ENCODE data around the gene ACTL7A. TPM values are rescaled to one million over a fixed set of nuclear protein-coding genes. Genes with fewer than 3 reads are reported as not detected.

The ACTL7A gene
- total RNA-seq, 2 experiments from 2014 or later: not detected

DNA sequence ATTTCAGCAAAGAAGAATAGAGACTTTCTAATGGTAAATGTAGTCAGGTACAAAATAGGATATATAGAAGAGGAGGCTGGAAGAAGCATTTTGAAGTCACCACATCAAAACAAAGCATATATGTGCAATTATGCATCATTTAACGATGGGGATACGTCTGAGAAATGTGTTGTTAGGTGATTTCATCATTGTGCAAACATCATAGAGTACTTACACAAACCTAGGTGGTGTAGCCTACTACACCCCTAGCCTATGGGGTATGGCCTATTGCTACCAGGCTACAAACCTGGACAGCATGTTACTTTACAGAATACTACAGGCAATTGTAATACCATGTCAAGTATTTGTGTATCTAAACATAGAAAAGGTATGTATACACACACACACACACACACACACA is 43.4 kb downstream of the ACTL7A start:
- ChIA-PET POLR2A (no interaction called here), CTCF (no interaction called here)
- ATAC-seq (ENCODE audit: poor library complexity) (no peak), DNase-seq (no peak)
- Mint-ChIP-seq H3K27me3 (no peaks in the 10 kb centered on the region), H3K36me3 (ENCODE audit: low read depth) (peaks cover 96% of the 10 kb centered on the region), H3K27ac (no peak overlapping the region), H3K4me3 (no peak overlapping the region), H3K9me3 (no peaks in the 10 kb centered on the region), H3K4me1 (ENCODE audit: low read depth) (peaks cover 3% of the 10 kb centered on the region)
- Histone ChIP-seq H3K9me3 (ENCODE audit: control insufficient read depth in 1 of 2, insufficient read depth in 1 of 2, low read length in 2 of 2) (no peaks in the 10 kb centered on the region), H3K4me1 (ENCODE audit: insufficient read depth, low read length) (no peaks in the 10 kb centered on the region), H3K4me3 (ENCODE audit: low read length) (no peak overlapping the region), H3K27ac (ENCODE audit: low read depth in 1 of 2, low read length in 2 of 2) (no peak overlapping the region), H3K36me3 (ENCODE audit: insufficient read depth, low read length) (peaks cover 79% of the 10 kb centered on the region), H3K27me3 (ENCODE audit: control insufficient read depth in 1 of 2, insufficient read depth in 2 of 2, low read length in 2 of 2) (no peaks in the 10 kb centered on the region)
- intact Hi-C loops (cut with DNase I, micrococcal nuclease): loop anchor here in 1 of 2 experiments (5.0 kb wide), 1 partner anchor 292 kb away; no protein-coding TSS in a partner anchor
- TF ChIP-seq, protein P1, sequence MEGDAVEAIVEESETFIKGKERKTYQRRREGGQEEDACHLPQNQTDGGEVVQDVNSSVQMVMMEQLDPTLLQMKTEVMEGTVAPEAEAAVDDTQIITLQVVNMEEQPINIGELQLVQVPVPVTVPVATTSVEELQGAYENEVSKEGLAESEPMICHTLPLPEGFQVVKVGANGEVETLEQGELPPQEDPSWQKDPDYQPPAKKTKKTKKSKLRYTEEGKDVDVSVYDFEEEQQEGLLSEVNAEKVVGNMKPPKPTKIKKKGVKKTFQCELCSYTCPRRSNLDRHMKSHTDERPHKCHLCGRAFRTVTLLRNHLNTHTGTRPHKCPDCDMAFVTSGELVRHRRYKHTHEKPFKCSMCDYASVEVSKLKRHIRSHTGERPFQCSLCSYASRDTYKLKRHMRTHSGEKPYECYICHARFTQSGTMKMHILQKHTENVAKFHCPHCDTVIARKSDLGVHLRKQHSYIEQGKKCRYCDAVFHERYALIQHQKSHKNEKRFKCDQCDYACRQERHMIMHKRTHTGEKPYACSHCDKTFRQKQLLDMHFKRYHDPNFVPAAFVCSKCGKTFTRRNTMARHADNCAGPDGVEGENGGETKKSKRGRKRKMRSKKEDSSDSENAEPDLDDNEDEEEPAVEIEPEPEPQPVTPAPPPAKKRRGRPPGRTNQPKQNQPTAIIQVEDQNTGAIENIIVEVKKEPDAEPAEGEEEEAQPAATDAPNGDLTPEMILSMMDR (IDR thresholded peaks at IDR 0.05): no peak

DNA sequence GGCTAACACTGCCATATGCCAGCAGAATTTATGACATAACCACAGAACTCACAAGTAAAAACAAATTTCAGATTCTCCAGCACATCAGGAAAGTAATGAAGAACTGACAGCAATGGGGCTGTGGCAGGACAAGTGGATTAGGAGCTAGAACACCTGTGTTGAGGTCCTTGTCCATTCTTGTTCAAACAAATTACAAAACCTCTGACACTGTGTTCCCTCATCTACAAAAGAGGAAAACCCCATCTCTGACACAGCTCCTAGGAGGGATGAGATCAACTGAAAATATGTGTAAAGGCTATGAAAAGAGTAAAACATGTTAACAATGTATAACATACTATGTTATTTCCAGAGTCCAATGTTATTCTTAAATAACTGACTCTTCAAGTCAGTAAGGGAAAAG is 48.3 kb downstream of the ACTL7A start:
- intact Hi-C loops (cut with DNase I, micrococcal nuclease): no loop called here
- H3K4me3 ChIP-seq (ENCODE audit: low read length): no peak overlapping the region
- ChIA-PET CTCF (no interaction called here), POLR2A (no interaction called here)
- DNase-seq (no peak), ATAC-seq (ENCODE audit: poor library complexity) (no peak)
- Mint-ChIP-seq H3K4me1 (ENCODE audit: low read depth) (peaks cover 24% of the 10 kb centered on the region), H3K27ac (peak overlapping the region; percentile 78), H3K4me3 (no peak overlapping the region), H3K27me3 (no peaks in the 10 kb centered on the region), H3K36me3 (ENCODE audit: low read depth) (peaks cover 86% of the 10 kb centered on the region), H3K9me3 (no peaks in the 10 kb centered on the region)
- TF ChIP-seq, protein P1 (IDR thresholded peaks at IDR 0.05): no peak
- H3K27me3 ChIP-seq (ENCODE audit: control insufficient read depth in 1 of 2, insufficient read depth in 2 of 2, low read length in 2 of 2): no peaks in the 10 kb centered on the region
- H3K9me3 ChIP-seq (ENCODE audit: control insufficient read depth in 1 of 2, insufficient read depth in 1 of 2, low read length in 2 of 2): no peaks in the 10 kb centered on the region
- peaks cover 16% of the 10 kb centered on the region for H3K4me1 ChIP-seq (ENCODE audit: insufficient read depth, low read length)
- no peak overlapping the region for H3K27ac ChIP-seq (ENCODE audit: low read depth in 1 of 2, low read length in 2 of 2)
- H3K36me3 ChIP-seq (ENCODE audit: insufficient read depth, low read length): peaks cover 75% of the 10 kb centered on the region

DNA sequence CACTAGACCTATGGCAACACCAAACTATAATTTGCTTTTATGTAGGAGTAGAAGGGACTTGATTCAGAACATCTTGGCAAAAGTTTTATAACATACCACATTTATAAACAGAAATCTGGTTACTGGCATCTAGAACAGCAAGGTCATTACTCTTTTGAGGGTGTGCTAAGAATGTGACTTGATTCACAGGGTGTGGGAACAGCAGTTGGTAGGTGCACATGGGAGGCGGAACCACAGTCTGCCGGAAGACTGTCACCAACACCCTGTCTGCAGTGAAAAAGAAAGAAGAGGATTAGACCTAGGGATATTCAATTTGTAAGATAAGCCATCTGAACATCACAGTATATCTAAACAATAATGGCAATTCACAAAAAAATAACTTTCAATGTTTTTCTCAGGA is 48.8 kb downstream of the ACTL7A start:
- H3K4me1 Mint-ChIP-seq (ENCODE audit: low read depth): peaks cover 24% of the 10 kb centered on the region
- ChIA-PET CTCF (no interaction called here), POLR2A (no interaction called here)

More for the DNA sequence above, 48.8 kb downstream of the ACTL7A start:
- ATAC-seq (ENCODE audit: poor library complexity) (no peak), DNase-seq (no peak)
- peak overlapping the region in 1 of 2 donors; percentile 35 for H3K27ac ChIP-seq (ENCODE audit: low read depth in 1 of 2, low read length in 2 of 2)
- peaks cover 16% of the 10 kb centered on the region for H3K4me1 ChIP-seq (ENCODE audit: insufficient read depth, low read length)
- H3K36me3 Mint-ChIP-seq (ENCODE audit: low read depth): peaks cover 86% of the 10 kb centered on the region
- H3K36me3 ChIP-seq (ENCODE audit: insufficient read depth, low read length): peaks cover 75% of the 10 kb centered on the region
- H3K9me3 Mint-ChIP-seq: no peaks in the 10 kb centered on the region
- no peak overlapping the region for H3K4me3 Mint-ChIP-seq
- no peak overlapping the region for H3K4me3 ChIP-seq (ENCODE audit: low read length)
- no peaks in the 10 kb centered on the region for H3K27me3 Mint-ChIP-seq
- intact Hi-C loops (cut with DNase I, micrococcal nuclease): no loop called here
- no peaks in the 10 kb centered on the region for H3K27me3 ChIP-seq (ENCODE audit: control insufficient read depth in 1 of 2, insufficient read depth in 2 of 2, low read length in 2 of 2)
- H3K9me3 ChIP-seq (ENCODE audit: control insufficient read depth in 1 of 2, insufficient read depth in 1 of 2, low read length in 2 of 2): no peaks in the 10 kb centered on the region
- peak overlapping the region; percentile 78 for H3K27ac Mint-ChIP-seq
- TF ChIP-seq, protein P1 (IDR thresholded peaks at IDR 0.05): no peak

All from CD4-positive, alpha-beta T cell (primary cell).